Smooth muscle cell (in vitro differentiated cells): ENCODE data around the gene PDSS1. TPM values are rescaled to one million over a fixed set of nuclear protein-coding genes. Genes with fewer than 3 reads are reported as not detected.

Experiments used
- DNase-seq: peaks from one replicate; lab custom pipeline; 2025; ENCODE audit not compliant: unreplicated experiment; lab: John Stamatoyannopoulos, UW
- H2AFZ ChIP-seq: fragments of 200-600 bp; sonication (generic); 2 replicates; pipeline ENCODE4 v1.6.0; 2016; ENCODE audit warnings: antibody characterized with exemption, low read depth, mild to moderate bottlenecking
- H3F3A ChIP-seq: fragments of 200-600 bp; sonication (generic); 2 replicates; pipeline ENCODE4 v1.6.0; 2017; ENCODE audit warnings: antibody characterized with exemption, low read depth
- H3K27ac ChIP-seq: fragments of 200-600 bp; sonication (generic); 2 replicates; pipeline ENCODE4 v1.5.1; 2016; ENCODE audit warnings: low read depth, mild to moderate bottlenecking
- H3K27me3 ChIP-seq: fragments of 200-600 bp; sonication (generic); 2 replicates; pipeline ENCODE4 v1.6.1; 2016; ENCODE audit warnings: low read depth, mild to moderate bottlenecking
- H3K36me3 ChIP-seq: fragments of 200-600 bp; sonication (generic); 2 replicates; pipeline ENCODE4 v1.5.1; 2016; ENCODE audit warnings: low read depth
- H3K4me1 ChIP-seq: fragments of 200-600 bp; sonication (generic); 2 replicates; pipeline ENCODE4 v1.5.1; 2016; ENCODE audit warnings: low read depth
- H3K4me2 ChIP-seq: fragments of 200-600 bp; sonication (generic); 2 replicates; pipeline ENCODE4 v1.6.0; 2016; ENCODE audit warnings: mild to moderate bottlenecking
- H3K4me3 ChIP-seq: fragments of 200-600 bp; sonication (generic); 2 replicates; pipeline ENCODE4 v1.5.1; 2016; ENCODE audit warnings: mild to moderate bottlenecking
- H3K79me2 ChIP-seq: fragments of 200-600 bp; sonication (generic); 2 replicates; pipeline ENCODE4 v1.6.0; 2016; ENCODE audit warnings: low read depth, mild to moderate bottlenecking
- H3K9ac ChIP-seq: fragments of 200-600 bp; sonication (generic); 2 replicates; pipeline ENCODE4 v1.6.0; 2016; ENCODE audit warnings: low read depth
- H3K9me3 ChIP-seq: fragments of 200-600 bp; sonication (generic); replicated peaks from 2 replicates; pipeline ENCODE4 v1.5.1; 2016; ENCODE audit warnings: low read depth
- H4K20me1 ChIP-seq: fragments of 200-600 bp; sonication (generic); 2 replicates; pipeline ENCODE4 v1.6.0; 2016; ENCODE audit warnings: low read depth
- CTCF ChIP-seq: fragments of 200-600 bp; sonication (generic); IDR thresholded peaks from 2 replicates; pipeline ENCODE4 v1.5.1; 2017; ENCODE audit warnings: borderline replicate concordance, mild to moderate bottlenecking, antibody characterized with exemption; ENCODE audit not compliant: insufficient read depth, poor library complexity, severe bottlenecking
- WGBS: methylation state at CpG from one replicate; pipeline ENCODE4 v1.1.7; 2016; ENCODE audit warnings: low lambda C conversion rate; 5-methylcytosine and 5-hydroxymethylcytosine counted together
- polyA plus RNA-seq: library from polyadenylated mRNA; unstranded; fragments of >200 nt; fragmentation: Nextera tagmentation; extraction: Ambion mirVana; gene quantifications from 2 replicates; pipeline ENCODE4 v1.2.1, GENCODE V29; 2016
- total RNA-seq: library from RNA; depleted of rRNA; stranded (reverse); fragments of >200 nt; gene quantifications from 2 replicates; pipeline ENCODE4 v1.2.3, GENCODE V29; 2014

PDSS1 gene
- total and polyA plus RNA-seq, 2 experiments from 2014 or later, result 5.1 to 14.0 TPM

GRCh38 chr10:26737730-26738129, 40.2 kb downstream of the PDSS1 start:
- H3K4me2 ChIP-seq, result no peak overlapping the region
- H2AFZ ChIP-seq, result no peak overlapping the region
- no peak for TF ChIP-seq CTCF
- H3K9ac ChIP-seq, result no peak overlapping the region
- WGBS, result 14% methylated on average over 1 of the region's 1 CpG
- H3K27me3 ChIP-seq, result no peaks in the 10 kb centered on the region
- H4K20me1 ChIP-seq, result no peaks in the 10 kb centered on the region
- peaks cover 9% of the 10 kb centered on the region for H3K4me1 ChIP-seq
- H3K36me3 ChIP-seq, result peaks cover 4% of the 10 kb centered on the region
- H3K9me3 ChIP-seq, result no peaks in the 10 kb centered on the region
- no peaks in the 10 kb centered on the region for H3K79me2 ChIP-seq
- no peak overlapping the region for H3K4me3 ChIP-seq
- no peaks in the 10 kb centered on the region for H3F3A ChIP-seq
- DNase-seq, result no peak
- peak overlapping the region; percentile 59 for H3K27ac ChIP-seq

GRCh38 chr10:26738301-26738911, 40.9 kb downstream of the PDSS1 start:
- Histone ChIP-seq H2AFZ (no peak overlapping the region), H4K20me1 (no peaks in the 10 kb centered on the region), H3K79me2 (no peaks in the 10 kb centered on the region), H3K27me3 (no peaks in the 10 kb centered on the region), H3K27ac (peak overlapping the region; percentile 59), H3K36me3 (peaks cover 7% of the 10 kb centered on the region), H3F3A (no peaks in the 10 kb centered on the region), H3K4me1 (peaks cover 9% of the 10 kb centered on the region), H3K9me3 (no peaks in the 10 kb centered on the region), H3K4me3 (no peak overlapping the region), H3K4me2 (no peak overlapping the region), H3K9ac (no peak overlapping the region)
- no peak for DNase-seq
- 80% methylated on average over 5 of the region's 5 CpGs for WGBS
- no peak for TF ChIP-seq CTCF

DNA sequence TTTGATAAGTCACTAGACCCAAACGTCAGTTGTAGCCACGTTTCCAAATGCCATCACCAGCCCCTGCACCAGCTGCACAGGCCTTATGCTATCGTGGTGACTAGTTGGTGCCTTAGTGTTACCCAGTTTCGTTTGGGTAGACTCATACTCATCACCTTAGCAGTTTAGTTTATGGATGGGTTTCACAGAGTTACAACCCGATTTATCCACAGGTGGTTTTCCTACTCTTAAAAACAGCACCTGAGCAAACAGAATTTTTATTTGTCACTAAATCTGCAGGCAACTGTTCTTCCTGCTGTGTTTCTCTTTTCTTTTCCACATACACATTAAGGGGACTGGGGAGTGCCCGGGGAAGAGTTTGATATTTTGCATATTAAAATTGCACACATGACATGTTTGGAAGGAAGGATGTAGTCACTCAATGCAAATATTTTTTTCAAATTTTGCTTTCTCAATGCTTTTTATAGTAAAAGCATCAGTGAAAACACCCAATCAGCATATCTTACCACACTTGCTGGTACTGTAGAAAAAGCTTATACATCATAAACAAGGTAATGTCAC, 41.6 kb downstream of the PDSS1 start:
- H3K9ac ChIP-seq, result no peak overlapping the region
- H3K9me3 ChIP-seq, result no peaks in the 10 kb centered on the region
- H3K79me2 ChIP-seq, result no peaks in the 10 kb centered on the region
- TF ChIP-seq CTCF, result no peak
- H3F3A ChIP-seq, result no peaks in the 10 kb centered on the region
- no peaks in the 10 kb centered on the region for H3K27me3 ChIP-seq
- no peak overlapping the region for H2AFZ ChIP-seq
- H3K4me2 ChIP-seq, result no peak overlapping the region
- H3K4me3 ChIP-seq, result no peak overlapping the region
- peaks cover 9% of the 10 kb centered on the region for H3K4me1 ChIP-seq
- DNase-seq, result no peak
- WGBS, result 92% methylated on average over 6 of the region's 6 CpGs
- H3K36me3 ChIP-seq, result peaks cover 7% of the 10 kb centered on the region
- H4K20me1 ChIP-seq, result no peaks in the 10 kb centered on the region
- peak overlapping the region; percentile 58 for H3K27ac ChIP-seq

DNA sequence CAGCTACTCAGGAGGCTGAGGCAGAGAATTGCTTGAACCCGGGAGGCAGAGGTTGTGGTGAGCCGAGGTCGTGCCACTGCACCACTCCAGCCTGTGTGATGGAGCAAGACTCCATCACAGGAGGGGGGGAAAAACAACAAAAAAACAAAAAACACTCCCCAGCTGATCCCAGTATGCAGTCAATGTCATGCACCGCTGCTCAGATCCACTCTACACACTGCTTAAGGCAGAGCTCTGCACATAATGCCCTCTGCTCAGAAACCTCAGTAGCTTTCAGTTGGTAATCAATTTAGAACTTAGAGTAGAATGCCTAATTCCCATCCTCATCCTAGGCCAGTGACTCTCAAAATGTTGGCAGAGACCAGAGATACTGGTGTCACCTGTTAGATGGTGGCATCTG, 43.9 kb downstream of the PDSS1 start:
- H3K9ac ChIP-seq, result no peak overlapping the region
- peaks cover 11% of the 10 kb centered on the region for H3K36me3 ChIP-seq
- H3K79me2 ChIP-seq, result no peaks in the 10 kb centered on the region
- TF ChIP-seq CTCF, result no peak
- H3K27ac ChIP-seq, result no peak overlapping the region
- no peak overlapping the region for H2AFZ ChIP-seq
- WGBS, result 98% methylated on average over 4 of the region's 4 CpGs
- no peak overlapping the region for H3K4me2 ChIP-seq
- no peak overlapping the region for H3K4me3 ChIP-seq
- no peaks in the 10 kb centered on the region for H3F3A ChIP-seq
- H3K9me3 ChIP-seq, result no peaks in the 10 kb centered on the region
- H4K20me1 ChIP-seq, result no peaks in the 10 kb centered on the region
- H3K27me3 ChIP-seq, result no peaks in the 10 kb centered on the region
- DNase-seq, result no peak
- H3K4me1 ChIP-seq, result no peaks in the 10 kb centered on the region
